Occipital lobe (tissue), 2 donors: ENCODE results near the gene SMCR8. TPM values are rescaled to one million over a fixed set of nuclear protein-coding genes. Genes with fewer than 3 reads are reported as not detected.
"Not testable (repeated sequence)": the region's sequence is repeated elsewhere in the genome, so short reads cannot be mapped to it uniquely, and the experiment has no call there.

ENCODE experiments used
- DNase-seq: peaks from one replicate; lab custom pipeline; 2025; lab: John Stamatoyannopoulos, UW
- total RNA-seq: library from RNA; depleted of rRNA; stranded (reverse); fragments of >200 nt; gene quantifications from one replicate; pipeline ENCODE4 v1.2.3, GENCODE V29; 2014

Gene SMCR8, protein sequence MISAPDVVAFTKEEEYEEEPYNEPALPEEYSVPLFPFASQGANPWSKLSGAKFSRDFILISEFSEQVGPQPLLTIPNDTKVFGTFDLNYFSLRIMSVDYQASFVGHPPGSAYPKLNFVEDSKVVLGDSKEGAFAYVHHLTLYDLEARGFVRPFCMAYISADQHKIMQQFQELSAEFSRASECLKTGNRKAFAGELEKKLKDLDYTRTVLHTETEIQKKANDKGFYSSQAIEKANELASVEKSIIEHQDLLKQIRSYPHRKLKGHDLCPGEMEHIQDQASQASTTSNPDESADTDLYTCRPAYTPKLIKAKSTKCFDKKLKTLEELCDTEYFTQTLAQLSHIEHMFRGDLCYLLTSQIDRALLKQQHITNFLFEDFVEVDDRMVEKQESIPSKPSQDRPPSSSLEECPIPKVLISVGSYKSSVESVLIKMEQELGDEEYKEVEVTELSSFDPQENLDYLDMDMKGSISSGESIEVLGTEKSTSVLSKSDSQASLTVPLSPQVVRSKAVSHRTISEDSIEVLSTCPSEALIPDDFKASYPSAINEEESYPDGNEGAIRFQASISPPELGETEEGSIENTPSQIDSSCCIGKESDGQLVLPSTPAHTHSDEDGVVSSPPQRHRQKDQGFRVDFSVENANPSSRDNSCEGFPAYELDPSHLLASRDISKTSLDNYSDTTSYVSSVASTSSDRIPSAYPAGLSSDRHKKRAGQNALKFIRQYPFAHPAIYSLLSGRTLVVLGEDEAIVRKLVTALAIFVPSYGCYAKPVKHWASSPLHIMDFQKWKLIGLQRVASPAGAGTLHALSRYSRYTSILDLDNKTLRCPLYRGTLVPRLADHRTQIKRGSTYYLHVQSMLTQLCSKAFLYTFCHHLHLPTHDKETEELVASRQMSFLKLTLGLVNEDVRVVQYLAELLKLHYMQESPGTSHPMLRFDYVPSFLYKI
- 11.4 TPM for total RNA-seq

DNA sequence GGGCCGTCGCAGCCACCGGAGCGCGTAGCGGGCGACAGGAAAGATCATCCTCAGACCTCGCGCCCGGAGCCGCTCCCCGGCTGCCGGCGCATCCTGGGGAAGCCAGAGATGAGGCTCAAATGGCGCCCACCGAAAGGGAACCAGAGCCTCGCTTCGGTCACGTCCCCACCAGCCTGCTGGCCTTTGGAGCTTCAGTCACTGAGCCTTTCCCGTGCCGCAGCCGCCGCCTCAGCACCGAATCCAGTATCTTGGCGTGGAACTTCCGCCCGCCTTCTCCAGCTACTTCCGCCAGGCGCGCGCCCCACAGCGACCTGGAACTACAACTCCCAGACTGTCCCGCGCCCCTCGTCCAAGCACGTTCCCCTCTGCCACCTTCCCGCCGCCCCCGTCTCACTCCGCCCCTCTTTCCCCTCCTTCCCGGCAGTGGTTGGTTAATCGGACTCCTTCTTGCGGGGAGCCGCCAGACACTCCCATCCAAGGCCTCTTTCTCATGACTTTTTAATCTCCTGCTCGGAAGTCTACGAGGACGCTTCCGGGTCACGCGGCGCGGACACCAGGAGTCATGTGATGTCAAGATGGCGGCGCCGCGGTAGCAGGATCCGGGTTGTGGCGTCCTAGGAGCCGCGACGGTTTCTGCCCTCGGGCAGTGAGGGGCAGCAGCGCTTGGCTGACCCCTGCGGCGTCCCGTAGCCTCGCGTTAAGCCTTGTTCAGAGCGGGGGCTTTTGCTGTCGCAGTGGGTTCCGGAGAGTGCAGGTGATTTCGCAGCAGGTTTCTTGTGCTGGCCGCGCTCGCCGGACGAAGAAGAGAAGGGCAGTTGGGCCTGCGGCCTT is at the start of gene SMCR8, which contains the start of gene TOP3A:
Gene SMCR8, plus strand, starts transcription at position 563 of the 831 bp plus-strand sequence. CDS start 497 bp downstream, outside the sequence.
Gene TOP3A, minus strand, starts transcription at position 264 of the 831 bp plus-strand sequence. Its CDS starts 216 bp downstream, at position 48.
- peak; percentile 98 for DNase-seq

DNA sequence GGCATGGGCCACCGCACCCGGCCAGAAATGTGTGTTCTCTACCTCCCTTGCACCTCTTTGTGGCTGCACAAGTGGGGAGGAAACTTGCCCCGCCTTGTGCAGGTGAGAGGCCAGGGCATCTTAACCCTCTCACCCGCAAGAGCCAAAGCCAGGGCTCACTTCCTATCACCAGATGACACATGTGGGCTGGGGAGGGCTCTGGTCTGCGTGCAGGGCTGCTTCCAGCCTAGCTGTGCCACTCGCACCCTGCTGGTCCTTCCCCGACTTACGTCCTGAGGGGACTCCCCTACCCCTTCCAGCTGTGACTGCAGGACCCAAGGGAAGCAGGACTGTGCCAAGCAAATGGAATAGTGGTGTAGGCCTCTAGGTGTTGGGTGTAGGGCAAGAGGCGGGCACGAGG is 47.7 kb upstream of the SMCR8 start:
- no peak for DNase-seq

DNA sequence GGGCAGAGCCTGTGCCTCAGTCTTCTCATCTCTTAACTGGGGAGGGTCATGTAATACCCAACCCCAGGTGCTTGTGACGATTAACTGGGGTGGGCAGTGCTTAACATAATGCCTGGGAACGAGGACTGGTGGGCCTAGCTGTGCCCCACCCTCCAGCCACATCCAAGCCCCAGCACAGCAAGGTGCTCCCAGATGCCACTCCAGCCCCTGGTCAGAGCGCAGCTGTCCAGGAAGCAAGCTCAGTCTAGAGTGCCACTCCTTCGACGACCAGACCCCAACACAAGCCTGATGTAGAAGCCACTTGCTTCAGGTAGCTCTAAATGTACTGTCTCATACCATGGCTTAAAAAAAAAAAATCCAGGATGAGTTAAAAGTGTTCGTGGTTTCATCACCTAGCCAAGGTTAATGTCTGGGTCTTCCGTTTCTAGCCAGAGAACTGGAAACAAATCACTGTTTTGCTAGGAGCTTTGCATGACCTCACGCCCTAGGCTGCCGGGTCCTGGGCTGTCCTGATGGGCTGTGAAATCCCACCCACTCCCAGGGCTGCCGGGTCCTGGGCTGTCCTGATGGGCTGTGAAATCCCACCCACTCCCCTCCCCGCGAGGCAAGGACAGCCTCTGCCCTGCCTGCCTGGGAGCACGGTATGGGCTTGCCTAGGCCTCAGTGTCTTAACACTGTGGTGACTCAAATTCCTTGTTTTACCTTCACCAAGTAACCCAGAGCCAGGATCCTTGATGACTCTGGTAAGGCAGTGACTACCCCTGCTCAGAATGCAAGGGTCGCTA is 47.0 kb upstream of the SMCR8 start:
- no peak for DNase-seq

DNA sequence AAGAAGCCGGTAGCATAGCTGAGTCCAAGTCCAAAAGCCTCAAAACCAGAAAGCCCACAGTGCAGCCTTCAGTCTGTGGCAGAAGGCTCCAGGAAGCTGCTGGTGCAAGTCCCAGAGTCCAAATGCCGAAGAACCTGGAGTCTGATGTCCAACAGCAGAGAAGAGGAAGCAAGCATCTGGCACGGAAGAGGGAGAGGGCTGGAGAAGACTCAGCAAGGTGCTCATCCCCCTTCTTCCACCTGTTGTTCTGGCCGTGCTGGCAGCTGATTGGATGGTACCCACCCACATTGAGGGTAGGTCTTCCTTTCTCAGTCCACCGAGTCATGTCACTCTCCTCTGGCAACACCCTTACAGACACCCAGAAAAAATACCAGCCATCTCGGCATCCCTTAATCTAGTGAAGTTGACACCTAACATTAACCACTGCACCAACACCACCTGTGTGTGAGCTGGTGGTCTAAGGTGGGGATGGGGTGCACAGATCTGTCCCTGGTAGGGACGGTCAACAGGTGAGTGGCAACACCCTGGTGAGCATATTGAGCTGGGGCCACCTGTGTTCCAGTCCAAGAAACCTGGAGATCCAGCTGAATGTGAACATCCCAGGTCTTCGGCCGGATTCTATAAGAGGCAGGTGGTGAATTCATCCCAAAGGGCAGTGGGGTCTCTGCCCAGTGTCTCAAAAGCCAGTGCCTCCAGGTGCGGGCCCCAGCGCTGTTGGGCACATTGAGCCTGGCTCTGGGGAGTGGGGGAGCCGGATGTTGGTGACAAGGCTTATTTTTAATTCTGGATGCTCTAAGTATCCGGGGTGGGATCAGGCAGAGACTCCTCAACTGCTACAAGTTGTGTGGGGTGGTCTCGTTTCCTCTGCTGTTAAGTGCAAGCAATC is 44.8 kb upstream of the SMCR8 start:
- no peak for DNase-seq

DNA sequence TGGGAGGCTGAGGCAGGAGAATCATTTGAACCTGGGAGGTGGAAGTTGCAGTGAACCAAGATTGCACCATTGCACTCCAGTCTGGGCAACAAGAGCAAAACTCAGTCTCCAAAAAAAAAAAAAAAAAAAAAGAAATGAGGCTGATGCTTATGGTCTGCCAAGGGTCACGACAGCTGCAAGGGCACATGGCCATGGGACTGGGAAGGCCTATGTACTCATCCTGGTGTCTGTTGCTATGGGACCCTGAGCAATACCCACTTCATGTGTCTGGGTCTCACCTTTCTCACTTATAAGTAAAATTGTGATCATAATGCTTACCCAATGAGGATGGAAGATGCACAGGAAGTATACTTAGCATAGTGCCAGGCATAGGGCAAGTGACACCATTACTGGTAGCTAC is 38.0 kb upstream of the SMCR8 start:
- DNase-seq: no peak

DNA sequence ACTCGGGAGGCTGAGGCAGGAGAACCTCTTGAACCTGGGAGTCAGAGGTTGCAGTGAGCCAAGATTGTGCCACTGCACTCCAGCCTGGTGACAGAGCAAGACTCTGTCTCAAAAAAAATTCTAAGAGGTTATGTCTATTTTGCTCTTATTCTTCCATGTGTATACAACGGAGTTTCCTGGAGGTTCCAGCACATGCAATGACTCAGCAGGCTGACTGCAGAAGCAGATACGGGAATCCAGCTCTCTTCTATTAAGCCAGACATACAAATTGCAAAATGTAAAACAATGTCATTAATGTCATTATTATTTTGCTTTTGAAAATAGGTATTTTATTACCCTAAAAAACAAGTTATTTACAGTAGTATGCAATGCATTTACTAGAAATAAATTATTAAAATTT is 36.2 kb upstream of the SMCR8 start:
- DNase-seq: no peak

DNA sequence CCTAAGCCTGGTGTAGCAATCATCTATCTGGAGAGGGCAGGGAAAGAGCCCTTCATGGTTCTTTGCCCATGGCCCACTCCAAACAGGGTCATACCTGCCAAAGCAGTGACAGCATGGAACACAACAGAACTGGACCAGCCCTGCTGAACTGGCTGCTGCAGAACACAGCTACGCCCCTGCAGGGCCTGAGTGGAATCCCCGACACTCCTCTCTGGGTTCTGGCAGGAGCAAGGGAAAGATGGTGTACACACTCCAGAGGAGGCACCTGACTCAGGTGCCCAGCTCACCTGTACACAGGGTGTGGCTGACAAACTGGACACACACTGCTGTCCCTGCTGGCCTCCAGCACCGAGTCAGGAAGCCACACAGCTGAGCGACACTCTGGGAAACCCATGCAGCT is 34.8 kb upstream of the SMCR8 start:
- DNase-seq: no peak

DNA sequence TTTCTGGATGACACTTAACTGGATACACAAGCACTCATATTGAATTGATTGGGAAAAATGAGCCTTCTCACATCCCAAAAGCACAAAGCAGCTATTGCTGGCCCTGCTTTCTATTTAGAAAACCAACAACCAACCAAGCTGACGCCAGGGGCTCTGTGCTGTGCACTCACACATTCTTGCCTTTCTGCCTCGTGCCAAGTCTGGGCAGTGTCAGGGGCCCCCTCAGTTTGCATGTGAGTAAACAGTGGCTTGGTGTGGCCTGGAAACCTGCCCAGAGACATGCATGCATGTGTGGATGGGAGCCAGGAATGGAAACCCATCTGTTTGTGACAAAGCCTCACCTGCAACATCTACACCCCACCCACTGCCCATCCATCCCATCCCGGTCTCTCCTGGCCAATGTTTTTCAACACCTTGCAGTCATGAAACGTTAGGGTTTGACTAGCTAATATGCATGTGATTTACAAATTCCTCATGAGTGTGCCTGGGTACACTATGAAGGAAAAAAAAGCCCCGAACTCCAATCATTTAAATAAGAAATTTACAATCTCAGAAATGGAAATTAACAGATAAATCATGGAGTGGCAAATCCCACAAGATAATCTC is 34.2 kb upstream of the SMCR8 start:
- DNase-seq: no peak

DNA sequence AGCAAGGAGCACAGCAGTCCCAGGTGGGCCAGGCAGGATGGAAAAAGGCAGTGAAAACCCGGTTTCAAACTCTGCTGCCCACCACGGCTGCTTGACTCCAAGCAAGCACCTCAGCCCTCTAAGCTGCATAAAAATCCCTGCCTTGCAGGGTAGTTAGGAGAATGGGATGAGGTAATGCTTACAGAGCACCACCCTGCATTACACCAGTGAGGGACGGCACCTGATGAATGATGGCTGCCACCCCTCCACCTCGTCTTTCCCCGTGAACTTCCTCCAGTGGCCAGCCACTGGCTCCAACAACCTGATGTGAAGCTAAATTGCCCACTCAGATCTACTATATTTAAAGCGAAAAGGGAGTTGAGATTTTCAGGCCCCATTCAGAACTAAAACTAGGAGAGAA is 33.3 kb upstream of the SMCR8 start:
- DNase-seq: no peak

DNA sequence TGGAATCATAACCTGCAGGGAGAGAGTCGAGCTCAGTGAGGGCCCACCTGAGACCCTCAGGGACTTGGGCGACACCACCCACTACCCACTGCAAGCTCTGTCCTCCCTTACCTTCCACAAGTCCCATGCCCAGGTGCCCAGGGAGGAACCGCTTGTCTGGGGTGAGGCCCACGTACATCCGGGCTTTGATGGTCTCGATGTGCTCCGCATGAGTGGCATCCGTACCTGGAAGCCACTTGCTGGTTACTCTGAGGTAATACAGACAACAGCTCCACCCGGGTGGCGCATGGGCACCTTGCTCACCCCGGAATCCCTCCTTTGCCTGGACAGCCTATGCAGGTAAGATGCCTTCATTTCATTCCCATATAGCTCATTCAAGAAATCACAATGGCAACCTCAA is 29.8 kb upstream of the SMCR8 start:
- no peak for DNase-seq

DNA sequence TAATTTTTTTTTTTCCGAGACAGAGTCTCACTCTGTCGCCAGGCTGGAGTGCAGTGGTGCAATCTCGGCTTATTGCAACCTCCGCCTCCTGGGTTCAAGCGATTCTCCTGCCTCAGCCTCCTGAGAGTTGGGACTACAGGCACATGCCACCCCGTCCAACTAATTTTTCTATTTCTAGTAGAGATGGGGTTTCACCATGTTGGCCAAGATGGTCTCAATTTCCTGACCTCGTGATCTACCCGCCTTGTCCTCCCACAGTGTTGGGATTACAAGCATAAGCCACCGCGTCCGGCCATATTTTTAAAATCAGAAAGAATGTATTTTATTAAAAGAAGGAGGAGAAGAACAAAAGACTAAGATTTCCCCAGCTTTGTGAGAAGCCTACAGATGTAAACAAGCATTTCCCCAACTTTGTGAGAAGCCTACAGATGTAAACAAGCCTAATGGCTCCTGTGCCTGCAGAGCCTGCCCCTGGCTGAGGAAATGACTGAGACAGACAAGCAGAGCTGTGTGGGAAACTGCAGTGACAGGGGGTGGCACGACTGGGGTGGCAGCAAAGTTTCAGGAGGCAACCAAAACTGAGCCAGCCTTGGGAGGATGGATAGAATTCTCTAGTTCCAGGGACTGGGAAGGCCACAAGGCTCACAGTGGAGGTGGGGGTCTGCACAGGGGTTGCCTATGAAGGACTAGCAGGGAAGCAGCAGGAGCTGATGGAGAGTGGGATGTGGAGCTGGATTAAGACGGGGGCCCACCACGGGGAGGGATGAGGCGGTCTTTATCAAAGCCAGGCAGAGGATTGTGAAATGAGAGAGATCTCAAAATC is 23.2 kb upstream of the SMCR8 start:
- DNase-seq: no peak

DNA sequence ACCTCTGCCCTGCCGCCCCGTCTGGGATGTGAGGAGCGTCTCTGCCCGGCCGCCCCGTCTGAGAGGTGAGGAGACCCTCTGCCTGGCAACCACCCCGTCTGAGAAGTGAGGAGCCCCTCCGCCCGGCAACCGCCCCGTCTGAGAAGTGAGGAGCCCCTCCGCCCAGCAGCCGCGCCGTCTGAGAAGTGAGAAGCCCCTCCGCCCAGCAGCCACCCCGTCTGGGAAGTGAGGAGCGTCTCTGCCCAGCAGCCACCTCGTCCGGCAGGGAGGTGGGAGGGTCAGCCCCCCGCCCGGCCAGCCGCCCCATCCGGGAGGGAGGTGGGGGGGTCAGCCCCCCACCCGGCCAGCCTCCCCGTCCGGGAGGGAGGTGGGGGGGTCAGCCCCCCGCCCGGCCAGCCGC is 17.0 kb upstream of the SMCR8 start:
- not testable (repeated sequence) for DNase-seq

DNA sequence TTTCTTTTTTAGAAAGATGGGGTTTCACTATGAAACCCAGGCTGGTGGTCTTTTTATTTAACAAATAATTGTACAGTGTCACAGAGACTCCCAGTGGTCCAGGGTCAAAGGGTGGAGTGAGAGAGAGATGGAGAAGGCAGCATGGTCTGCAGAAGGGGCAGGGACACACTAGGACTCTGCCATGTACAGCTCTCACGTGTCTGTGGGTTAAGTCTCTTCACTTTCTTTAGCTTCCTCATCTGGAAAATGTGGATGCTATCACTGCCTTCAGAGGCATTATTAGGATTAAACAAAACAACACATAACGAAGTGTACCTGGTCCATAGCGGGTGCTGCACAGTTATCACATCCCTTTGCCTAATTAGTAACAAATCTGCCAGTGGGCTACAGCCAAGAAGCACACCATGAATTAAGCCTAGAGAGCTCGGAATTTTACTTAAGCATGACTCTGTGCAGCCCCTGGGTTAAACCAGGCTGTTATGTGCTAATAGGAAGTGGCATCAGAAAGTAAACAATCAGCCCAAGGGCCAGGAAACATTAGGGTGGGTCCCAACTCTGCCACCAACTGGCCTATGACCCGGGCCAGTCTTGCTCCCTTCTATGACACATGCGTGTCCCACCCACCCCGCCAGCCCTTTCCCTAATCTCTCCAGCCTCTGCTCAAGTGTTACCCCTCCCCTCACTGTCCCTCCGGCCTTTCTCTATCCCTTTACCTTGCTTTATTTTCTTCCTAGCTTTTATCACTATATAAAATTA is 14.2 kb upstream of the SMCR8 start:
- DNase-seq: no peak

DNA sequence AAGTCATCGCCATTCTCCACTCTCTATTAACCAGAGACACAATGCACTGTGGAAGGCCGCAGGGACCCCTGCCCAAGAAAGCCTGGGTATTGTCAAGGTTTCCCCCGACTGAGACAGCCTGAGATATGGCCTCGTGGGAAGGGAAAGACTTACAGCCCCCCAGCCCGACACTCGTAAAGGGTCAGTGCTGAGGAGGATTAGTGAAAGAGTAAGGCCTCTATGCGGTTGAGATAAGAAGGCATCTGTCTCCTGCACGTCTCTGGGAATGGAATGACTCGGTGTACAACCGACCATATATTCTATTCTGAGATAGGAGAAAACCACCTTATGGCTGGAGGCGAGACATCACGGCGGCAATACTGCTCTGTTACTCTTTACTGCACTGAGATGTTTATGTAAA is 11.9 kb upstream of the SMCR8 start:
- not testable (repeated sequence) for DNase-seq

DNA sequence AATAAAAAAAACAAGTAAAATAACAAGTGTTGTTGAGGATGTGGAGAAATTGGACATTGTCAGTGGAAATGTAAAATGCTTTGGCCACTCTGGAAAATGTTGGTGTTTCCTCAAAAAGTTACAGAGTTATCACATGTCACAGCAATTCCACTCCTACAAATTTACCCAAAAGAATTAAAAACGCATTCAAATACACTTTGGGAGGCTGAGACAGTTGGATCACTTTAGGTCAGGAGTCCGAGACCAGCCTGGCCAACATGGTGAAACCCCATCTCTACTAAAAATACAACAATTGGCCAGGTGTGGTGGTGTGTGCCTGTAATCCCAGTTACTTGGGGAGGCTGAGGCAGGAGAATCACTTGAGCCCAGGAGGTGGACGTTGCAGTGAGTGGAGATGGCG is 5.9 kb upstream of the SMCR8 start:
- DNase-seq: no peak

DNA sequence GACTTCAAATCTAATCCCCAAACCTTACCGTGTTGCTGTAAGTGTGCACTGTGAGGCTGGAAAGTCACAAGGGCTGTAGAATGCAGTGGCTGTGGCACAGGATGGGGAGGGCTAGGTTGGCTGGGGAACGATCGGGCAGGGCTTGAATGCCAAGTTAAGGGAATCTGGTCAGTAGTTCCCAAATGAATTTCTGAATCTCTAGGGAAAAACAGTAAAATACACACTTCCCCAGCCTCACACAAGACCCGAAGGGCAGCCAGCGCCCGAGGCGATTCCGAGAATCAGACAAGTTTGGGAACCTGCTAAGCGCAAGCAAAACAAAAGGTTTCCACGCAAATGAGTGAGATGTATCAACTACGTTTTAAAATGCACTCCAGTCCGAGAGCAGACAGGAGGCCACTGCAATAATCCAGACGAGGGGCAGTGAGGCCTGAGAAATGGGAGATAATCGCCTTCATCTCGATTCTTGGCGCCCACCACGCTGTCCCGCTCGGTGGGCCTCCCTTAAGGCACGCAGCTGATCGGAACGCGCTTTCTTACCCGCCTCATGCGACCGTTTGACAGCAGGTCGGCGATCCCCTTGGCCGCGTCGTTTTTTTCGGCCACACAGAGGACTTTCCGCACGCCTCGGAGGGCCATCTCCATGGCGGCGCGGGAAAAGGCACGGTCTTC is 898 bp upstream of the SMCR8 start:
- DNase-seq: no peak

DNA sequence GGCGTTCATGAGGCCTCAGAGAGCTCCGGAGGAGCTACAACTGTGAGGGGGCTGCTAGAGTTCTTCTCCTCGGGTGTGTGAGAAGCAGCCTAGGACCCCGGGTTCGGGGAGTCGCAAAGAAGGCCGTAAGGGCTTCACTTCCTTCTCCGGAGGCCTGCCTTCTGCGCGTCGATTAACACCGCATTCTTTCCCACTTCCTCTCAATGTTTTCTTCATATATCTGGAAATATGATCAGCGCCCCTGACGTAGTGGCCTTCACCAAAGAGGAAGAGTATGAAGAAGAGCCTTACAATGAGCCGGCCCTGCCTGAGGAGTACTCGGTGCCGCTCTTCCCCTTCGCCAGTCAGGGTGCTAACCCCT is 449 bp downstream of the SMCR8 start:
- DNase-seq: no peak
